Fibroblast of skin of right quadriceps (primary cell): ENCODE data around the gene MYOM1.
A peak's percentile ranks its signal among the peaks of the same experiment; 100 is the strongest.
"Not testable (repeated sequence)": the region's sequence is repeated elsewhere in the genome, so short reads cannot be mapped to it uniquely, and the experiment has no call there.

Experiments used
- DNase-seq: peaks from one replicate; pipeline ENCODE4 v3.0.0-alpha.2; 2013

MYOM1 gene

GRCh38 chr18:3051718-3052410 lies 167.9 kb downstream of the MYOM1 start:
- DNase-seq: no peak

- DNase-seq: not testable (repeated sequence)
Observed at GRCh38 chr18:3049897-3050454, 169.8 kb downstream of the MYOM1 start.

GRCh38 chr18:3048820-3049349 lies 170.9 kb downstream of the MYOM1 start:
- DNase-seq: no peak

GRCh38 chr18:3048121-3048520 lies 171.6 kb downstream of the MYOM1 start:
- no peak for DNase-seq

GRCh38 chr18:3046216-3046808 lies 173.5 kb downstream of the MYOM1 start:
- no peak for DNase-seq

- no peak for DNase-seq
Observed at GRCh38 chr18:3044931-3045698, 174.7 kb downstream of the MYOM1 start.

GRCh38 chr18:3042379-3042778 lies 177.4 kb downstream of the MYOM1 start:
- no peak for DNase-seq

- no peak for DNase-seq
Observed at GRCh38 chr18:3041843-3042242, 177.9 kb downstream of the MYOM1 start.

- DNase-seq: no peak
Observed at GRCh38 chr18:3040881-3041280, 178.9 kb downstream of the MYOM1 start.

- no peak for DNase-seq
Observed at GRCh38 chr18:3040173-3040572, 179.6 kb downstream of the MYOM1 start.

GRCh38 chr18:3037423-3037915 lies 182.3 kb downstream of the MYOM1 start:
- peak; percentile 40 for DNase-seq

GRCh38 chr18:3036108-3036507 lies 183.7 kb downstream of the MYOM1 start:
- DNase-seq: no peak

GRCh38 chr18:3035635-3036034 lies 184.1 kb downstream of the MYOM1 start:
- DNase-seq: no peak

GRCh38 chr18:3032721-3033120 lies 187.0 kb downstream of the MYOM1 start:
- DNase-seq: peak; percentile 17

GRCh38 chr18:3029215-3029952 lies 190.4 kb downstream of the MYOM1 start:
- DNase-seq: peak; percentile 39

GRCh38 chr18:3028115-3028514 lies 191.7 kb downstream of the MYOM1 start:
- DNase-seq: not testable (repeated sequence)

GRCh38 chr18:3027370-3027891 lies 192.3 kb downstream of the MYOM1 start:
- DNase-seq: no peak

GRCh38 chr18:3025544-3025943 lies 194.2 kb downstream of the MYOM1 start:
- DNase-seq: no peak

GRCh38 chr18:3023603-3024002 lies 196.2 kb downstream of the MYOM1 start:
- not testable (repeated sequence) for DNase-seq
